ENCODE measurements around the gene ZFTA. TPM values are rescaled to one million over a fixed set of nuclear protein-coding genes. Genes with fewer than 3 reads are reported as not detected.
"Not testable (repeated sequence)": the region's sequence is repeated elsewhere in the genome, so short reads cannot be mapped to it uniquely, and the experiment has no call there.

The ZFTA gene
- total RNA-seq, 1 donor from 2014 or later, result 12.6 TPM

- intact Hi-C loops (cut with DNase I), result no loop called here
- ATAC-seq (no peak), DNase-seq (ENCODE audit: missing footprints) (no peak)
Measured at GRCh38 chr11:63783925-63784592, 15.5 kb upstream of the ZFTA start.

DNA sequence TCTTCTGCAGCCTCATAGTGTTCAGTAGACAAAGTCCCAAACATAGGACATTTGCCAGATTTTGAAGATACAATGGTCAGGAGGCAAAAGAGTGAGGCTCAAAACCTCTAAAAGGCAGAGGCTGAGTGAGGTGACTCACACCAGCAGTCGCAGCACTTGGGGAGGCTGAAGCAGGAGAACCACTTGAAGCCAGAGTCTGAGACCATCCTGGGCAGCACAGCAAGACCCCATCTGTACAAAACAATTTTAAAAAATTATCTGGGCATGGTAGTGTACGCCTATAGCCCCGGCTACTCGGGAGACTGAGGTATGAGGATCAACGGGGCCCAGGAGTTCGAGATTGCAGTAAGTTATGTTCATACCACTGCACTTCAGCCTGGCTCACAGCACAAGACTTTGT lies 14.2 kb upstream of the ZFTA start:
- DNase-seq (ENCODE audit: missing footprints) (no peak), ATAC-seq (no peak)

DNA sequence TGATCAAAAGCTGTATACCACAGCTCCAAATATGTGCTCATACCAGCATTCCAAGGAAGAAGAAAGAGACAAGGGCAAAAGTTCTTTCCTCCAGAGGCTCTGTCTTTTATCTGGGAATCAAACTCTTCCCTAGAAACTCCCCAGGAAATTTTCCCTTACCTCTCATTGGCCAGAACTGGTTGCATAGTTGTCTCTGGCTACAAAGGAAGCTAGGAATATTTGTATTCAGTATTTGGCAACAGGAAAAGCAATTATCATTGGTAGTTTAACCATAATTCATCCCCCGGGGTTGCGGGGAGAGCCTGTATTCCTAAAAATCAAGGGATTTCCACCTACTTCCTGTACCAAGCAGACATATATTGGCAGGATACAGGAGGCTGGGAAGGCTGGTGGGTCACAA lies 10.5 kb upstream of the ZFTA start:
- intact Hi-C loops (cut with DNase I), result no loop called here
- DNase-seq (ENCODE audit: missing footprints) (no peak), ATAC-seq (no peak)

More for the DNA sequence above, 14.2 kb upstream of the ZFTA start:
- intact Hi-C loops (cut with DNase I), result no loop called here

- intact Hi-C loops (cut with DNase I), result no loop called here
- ATAC-seq (no peak), DNase-seq (ENCODE audit: missing footprints) (no peak)
Measured at GRCh38 chr11:63775191-63775590, 6.6 kb upstream of the ZFTA start.

DNA sequence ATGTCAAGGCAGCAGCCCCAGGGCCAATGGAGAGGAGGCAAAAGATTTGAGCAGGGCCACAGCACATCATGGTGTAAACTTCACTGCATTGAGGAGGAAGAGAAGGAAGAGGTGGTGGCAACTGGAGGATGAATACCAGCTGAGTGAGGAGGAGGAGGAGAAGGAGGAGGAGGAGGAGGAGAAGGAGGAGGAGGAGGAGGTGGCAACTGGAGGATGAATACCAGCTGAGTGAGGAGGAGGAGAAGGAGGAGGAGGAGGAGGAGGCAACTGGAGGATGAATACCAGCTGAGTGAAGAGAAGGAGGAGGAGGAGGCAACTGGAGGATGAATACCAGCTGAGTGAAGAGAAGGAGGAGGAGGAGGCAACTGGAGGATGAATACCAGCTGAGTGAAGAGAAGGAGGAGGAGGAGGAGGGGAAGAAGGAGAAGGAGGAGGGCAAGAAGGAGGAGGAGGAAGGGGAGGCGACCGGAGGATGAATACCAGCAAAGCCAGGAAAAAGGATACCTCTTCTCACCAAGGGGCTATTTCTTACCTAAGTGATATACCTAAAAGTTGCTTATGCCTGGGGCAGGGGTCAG lies 3.3 kb upstream of the ZFTA start:
- DNase-seq (ENCODE audit: missing footprints); intact Hi-C loops (cut with DNase I); ATAC-seq: not testable (repeated sequence)

- ATAC-seq, result no peak
- intact Hi-C loops (cut with DNase I), result no loop called here
- DNase-seq (ENCODE audit: missing footprints), result no peak
Measured at GRCh38 chr11:63770763-63771162, 2.2 kb upstream of the ZFTA start.

DNA sequence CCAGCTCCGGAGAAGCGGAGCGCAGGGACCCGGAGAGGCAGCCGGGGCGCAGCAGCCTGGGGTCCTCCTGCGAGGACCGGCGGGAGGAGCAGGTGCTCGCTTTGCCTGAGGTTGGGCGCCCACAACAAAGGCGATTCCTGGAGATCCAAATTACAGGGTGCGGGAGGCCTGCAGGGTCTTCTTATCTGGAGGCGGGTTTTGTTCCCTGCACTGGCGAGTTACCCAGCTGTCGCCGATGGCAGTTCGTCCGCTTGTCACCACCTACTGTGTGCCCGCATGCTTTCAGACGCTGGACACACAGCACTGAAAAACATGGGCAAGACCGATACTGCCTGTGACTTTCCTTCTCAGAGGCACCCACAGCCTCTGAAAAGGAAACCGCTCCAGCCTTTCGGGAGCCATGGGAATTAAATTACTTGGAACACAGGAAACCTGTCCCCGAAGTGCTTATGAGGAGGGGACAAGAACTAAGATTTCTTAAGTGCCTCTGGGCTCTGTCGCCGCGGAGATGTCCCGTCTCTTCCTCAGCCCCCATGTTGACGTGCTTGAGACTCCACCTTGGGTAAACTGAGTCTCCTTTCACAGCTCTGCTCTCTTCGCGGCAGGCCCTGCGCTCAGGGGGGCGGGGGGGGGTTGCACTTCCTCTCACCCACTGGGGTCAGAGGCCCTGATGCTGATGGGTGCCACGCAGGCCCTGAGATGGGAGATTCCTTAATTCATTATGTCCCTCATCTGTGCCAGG lies 1.3 kb upstream of the ZFTA start:
- intact Hi-C loops (cut with DNase I), result loop anchor here (5.0 to 10.0 kb wide), 2 partner anchors 177 to 385 kb away; no protein-coding TSS in a partner anchor
- ATAC-seq (no peak), DNase-seq (ENCODE audit: missing footprints) (no peak)

DNA sequence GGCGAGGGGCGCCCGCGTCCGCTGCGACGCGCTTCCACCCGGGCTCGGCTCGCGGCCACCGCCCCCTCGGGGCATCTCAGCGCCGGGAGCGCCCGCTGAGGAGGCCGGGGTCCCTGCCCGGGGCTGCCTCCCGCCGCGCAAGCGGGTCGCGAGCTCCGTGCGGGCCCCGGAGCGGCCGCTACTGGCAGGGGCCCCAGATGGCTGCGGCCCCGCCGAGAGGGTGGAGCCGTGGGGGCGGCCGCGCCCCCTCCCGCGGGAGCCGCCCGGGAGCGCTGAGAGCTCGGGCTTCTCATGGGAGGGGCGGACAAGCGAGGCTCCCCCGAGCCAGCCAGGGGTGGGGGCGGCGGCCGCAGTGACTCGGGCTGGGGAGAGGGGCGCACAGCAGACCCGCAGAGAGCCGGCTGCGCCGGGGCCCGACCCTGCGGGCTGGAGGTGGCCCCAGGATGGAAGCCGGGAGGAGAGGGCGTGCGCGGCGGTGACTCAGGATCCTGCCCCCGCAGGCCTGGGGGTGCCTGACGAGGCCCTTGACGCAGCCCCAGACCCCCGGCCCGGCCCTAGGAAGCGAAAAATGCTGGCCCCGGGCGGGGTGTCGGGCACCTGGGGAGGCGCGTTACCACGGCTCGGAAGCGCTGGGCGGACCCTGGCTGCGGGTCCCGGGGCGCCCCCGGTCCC lies 603 bp upstream of the ZFTA start:
- peak; percentile 58 for ATAC-seq
- no peak for DNase-seq (ENCODE audit: missing footprints)
- intact Hi-C loops (cut with DNase I), result loop anchor here (5.0 to 10.0 kb wide), 2 partner anchors 178 to 386 kb away; no protein-coding TSS in a partner anchor

- DNase-seq (ENCODE audit: missing footprints) (no peak), ATAC-seq (peak; percentile 38)
- intact Hi-C loops (cut with DNase I), result loop anchor here (1.0 to 10.0 kb wide), 3 partner anchors 46 to 387 kb away; partner anchors contain the start of gene SPINDOC
Measured at GRCh38 chr11:63767565-63768236, 874 bp downstream of the ZFTA start.

GRCh38 chr11:63767267-63767564 lies 1.4 kb downstream of the ZFTA start:
- DNase-seq (ENCODE audit: missing footprints) (no peak), ATAC-seq (no peak)
- intact Hi-C loops (cut with DNase I), result loop anchor here (5.0 to 10.0 kb wide), 2 partner anchors 180 to 388 kb away; no protein-coding TSS in a partner anchor

DNA sequence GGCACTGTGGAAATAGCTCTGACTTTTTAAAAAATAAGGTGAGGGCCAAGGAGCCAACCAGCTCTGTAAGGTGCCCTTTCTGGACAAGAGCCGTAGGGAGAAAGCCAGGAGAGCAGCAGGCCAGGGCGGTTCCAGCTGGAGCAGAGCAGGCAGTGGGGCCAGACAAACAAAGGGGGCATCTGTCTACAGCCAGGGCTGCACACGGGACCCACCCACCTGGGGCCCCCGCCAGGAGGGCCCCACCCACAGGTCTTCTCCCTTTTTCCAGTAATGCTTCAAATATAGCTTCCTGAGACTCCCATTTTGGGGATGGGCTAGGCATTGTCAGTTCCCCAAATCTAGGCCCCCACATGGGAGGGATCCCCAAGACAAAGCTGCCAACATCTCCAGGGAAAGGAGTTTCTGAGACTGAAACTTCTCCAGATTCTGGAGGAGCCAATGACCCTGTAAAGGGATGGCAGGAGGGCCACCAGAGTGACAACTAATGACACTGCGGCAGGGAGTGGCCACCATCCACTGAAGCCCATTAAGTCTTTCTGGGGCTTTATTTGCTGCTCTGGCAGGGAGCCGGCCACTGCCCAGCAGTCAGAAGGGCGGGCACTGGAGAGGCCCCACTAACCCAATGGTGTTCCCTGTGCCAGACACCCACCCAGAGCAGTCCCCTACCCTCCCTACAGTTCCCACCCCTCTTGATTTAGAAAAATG lies 1.9 kb downstream of the ZFTA start:
- DNase-seq (ENCODE audit: missing footprints), result no peak
- no peak for ATAC-seq
- intact Hi-C loops (cut with DNase I), result loop anchor here (5.0 to 10.0 kb wide), 2 partner anchors 181 to 388 kb away; no protein-coding TSS in a partner anchor

DNA sequence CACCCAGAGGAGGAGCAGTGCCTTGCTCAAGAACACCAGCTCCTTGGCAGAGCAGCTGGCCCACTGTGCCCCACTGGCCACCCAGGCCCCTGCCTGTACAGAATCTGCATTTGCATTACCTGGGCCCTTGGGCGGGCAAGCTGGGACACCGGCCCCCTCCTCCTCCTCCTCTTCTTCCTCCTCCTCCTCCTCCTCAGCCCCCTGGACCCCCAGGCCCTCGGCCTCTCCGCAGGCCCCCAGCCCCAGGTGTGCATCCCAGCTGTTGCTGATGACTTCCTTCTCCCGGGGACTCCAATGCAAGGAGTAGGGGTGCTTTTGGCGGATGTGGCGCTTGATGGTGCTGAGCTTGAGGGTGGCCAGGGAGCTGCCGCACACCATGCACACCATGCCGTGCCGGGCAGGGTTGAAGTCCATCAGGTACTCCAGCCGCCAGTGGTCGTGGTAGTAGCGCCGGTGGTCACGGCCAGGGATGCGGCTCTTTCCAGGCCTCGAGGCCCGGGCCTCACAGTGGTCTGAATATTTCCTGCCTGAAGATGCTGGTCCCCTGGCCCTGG lies 2.8 kb downstream of the ZFTA start:
- intact Hi-C loops (cut with DNase I), result loop anchor here (5.0 to 10.0 kb wide), 2 partner anchors 182 to 389 kb away; no protein-coding TSS in a partner anchor
- no peak for ATAC-seq
- no peak for DNase-seq (ENCODE audit: missing footprints)

- intact Hi-C loops (cut with DNase I), result loop anchor here (5.0 to 10.0 kb wide), 2 partner anchors 182 to 390 kb away; no protein-coding TSS in a partner anchor
- no peak for ATAC-seq
- no peak for DNase-seq (ENCODE audit: missing footprints)
Measured at GRCh38 chr11:63764679-63765647, 3.6 kb downstream of the ZFTA start.

- DNase-seq (ENCODE audit: missing footprints), result no peak
- intact Hi-C loops (cut with DNase I), result loop anchor here (10.0 kb wide), 1 partner anchor 390 kb away; no protein-coding TSS in a partner anchor
- ATAC-seq, result no peak
Measured at GRCh38 chr11:63764340-63764678, 4.3 kb downstream of the ZFTA start.

GRCh38 chr11:63763496-63764339 lies 4.9 kb downstream of the ZFTA start:
- no peak for DNase-seq (ENCODE audit: missing footprints)
- intact Hi-C loops (cut with DNase I), result loop anchor here (10.0 kb wide), 1 partner anchor 391 kb away; no protein-coding TSS in a partner anchor
- ATAC-seq, result peak; percentile 5

All from Right ventricle myocardium inferior (tissue), 1 donor.